ENCODE results near the gene TACC2.

DNA sequence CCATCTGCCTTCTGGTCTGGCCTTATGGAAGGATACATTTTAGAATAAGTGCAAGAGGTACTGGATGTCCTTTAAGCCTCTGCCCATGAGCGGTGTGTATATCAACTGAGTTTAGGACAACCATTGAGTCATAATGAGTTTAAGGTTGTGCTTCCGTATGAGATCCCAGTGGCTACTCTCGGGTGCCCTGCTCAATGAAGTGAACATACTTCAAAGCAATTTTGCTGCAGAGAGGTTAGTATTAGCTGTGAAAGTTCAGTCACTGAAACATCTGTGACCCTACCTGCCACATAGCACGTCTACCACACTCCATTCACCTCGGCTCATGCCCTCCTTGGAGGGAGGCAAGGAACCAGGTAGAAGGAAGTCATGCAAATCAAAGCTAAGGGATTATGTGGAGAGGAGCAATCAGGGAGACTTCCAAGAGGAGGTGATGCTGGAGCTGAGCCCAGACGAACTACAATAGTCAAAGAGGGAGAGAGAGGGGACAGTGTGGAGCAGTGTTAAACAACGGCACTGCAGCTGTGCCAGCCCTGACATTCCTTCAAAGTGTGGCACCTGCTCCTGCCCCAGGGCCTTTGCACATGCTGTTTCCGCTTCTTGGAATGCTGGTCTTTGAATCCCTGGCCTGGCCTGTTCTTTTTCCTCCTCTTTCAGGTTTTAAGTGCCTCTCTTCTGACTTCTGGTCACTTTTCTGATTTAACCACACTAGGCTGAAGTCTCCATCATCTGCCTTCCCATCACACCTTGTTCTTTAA, 307.6 kb downstream of the TACC2 start:
- TF ChIP-seq EZH2 (IDR thresholded peaks at IDR 0.05; ENCODE audit: borderline replicate concordance, insufficient read depth, low read depth, low read length, poor library complexity, severe bottlenecking) (no peak), CTCF (IDR thresholded peaks at IDR 0.05) (no peak)

Measured in B cell (primary cell).